SK-N-DZ (cell line): ENCODE data around the gene CCND1.

Experiments used
- DNase-seq: peaks from one replicate; pipeline ENCODE4 v3.0.0-alpha.2; 2015; ENCODE audit warnings: low spot score

Gene CCND1

DNA sequence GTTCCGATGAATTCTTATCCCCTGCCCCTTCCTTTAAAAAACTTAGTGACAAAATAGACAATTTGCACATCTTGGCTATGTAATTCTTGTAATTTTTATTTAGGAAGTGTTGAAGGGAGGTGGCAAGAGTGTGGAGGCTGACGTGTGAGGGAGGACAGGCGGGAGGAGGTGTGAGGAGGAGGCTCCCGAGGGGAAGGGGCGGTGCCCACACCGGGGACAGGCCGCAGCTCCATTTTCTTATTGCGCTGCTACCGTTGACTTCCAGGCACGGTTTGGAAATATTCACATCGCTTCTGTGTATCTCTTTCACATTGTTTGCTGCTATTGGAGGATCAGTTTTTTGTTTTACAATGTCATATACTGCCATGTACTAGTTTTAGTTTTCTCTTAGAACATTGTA lies 12.0 kb downstream of the CCND1 start:
- DNase-seq, result peak; percentile 51

DNA sequence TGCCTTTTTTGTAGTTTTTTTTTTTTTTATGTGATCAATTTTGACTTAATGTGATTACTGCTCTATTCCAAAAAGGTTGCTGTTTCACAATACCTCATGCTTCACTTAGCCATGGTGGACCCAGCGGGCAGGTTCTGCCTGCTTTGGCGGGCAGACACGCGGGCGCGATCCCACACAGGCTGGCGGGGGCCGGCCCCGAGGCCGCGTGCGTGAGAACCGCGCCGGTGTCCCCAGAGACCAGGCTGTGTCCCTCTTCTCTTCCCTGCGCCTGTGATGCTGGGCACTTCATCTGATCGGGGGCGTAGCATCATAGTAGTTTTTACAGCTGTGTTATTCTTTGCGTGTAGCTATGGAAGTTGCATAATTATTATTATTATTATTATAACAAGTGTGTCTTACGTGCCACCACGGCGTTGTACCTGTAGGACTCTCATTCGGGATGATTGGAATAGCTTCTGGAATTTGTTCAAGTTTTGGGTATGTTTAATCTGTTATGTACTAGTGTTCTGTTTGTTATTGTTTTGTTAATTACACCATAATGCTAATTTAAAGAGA lies 12.5 kb downstream of the CCND1 start:
- DNase-seq, result peak; percentile 18

- peak; percentile 20 for DNase-seq
Measured at GRCh38 chr11:69654001-69654659, 13.2 kb downstream of the CCND1 start.

GRCh38 chr11:69654660-69655478 lies 13.9 kb downstream of the CCND1 start:
- DNase-seq, result peak; percentile 73

- no peak for DNase-seq
Measured at GRCh38 chr11:69655479-69656428, 14.8 kb downstream of the CCND1 start.

GRCh38 chr11:69656536-69657455 lies 15.8 kb downstream of the CCND1 start:
- DNase-seq, result peak; percentile 15

- DNase-seq, result no peak
Measured at GRCh38 chr11:69657456-69657910, 16.5 kb downstream of the CCND1 start.

DNA sequence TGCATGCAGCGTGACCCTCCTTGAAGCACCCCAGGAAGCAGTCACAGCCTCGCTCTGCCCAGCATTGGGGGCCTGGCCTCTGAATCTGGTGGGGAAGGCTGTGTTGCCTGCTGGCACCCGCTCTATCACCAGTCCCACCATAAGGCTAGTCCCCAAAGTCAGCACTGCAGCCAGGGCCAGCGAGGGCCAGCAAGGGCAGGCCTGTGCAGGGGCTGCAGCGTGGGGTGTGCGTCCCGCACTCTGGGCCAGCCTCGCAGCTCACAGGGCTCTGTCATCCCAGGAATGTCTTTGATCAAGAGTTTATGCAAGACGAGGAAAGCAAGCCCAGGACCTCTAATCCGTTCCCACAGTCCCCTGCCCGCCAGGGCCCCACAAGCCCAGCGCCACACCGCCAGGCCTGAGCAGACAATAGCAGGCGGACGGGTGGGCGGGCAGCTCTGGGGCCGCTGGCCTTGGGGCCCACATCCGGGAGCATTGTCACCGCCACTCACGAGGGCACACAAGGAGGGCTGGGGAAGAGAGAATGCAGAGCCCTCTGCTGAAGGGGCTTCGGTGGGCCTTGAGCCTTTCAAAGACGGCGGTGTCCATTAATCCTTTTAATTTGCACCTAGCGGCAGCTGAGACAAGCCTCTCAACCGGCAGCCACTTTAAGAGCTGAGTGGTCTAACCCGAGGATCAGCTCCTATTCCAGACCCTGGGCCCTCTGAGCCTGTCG lies 17.1 kb downstream of the CCND1 start:
- peak; percentile 54 for DNase-seq

GRCh38 chr11:69658626-69659450 lies 17.9 kb downstream of the CCND1 start:
- no peak for DNase-seq

DNA sequence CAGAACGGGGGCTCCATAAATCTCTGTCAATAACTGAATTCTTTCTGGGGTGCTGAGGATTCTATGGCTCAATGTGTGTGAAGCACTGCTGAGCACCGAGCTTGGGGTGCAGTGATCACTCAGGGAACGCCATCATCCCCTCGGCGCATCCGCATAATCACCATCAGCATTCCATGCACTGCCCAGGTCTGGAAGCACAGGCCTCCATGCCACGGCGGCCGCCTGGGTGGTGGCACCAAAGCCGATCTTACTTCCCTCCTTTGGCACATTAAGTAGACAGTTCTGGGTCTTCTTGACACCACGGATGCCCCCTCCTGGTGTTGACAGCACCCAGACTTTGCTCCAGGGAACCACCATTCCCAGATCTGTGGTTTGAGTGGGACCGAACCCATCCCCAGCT lies 18.6 kb downstream of the CCND1 start:
- no peak for DNase-seq

DNA sequence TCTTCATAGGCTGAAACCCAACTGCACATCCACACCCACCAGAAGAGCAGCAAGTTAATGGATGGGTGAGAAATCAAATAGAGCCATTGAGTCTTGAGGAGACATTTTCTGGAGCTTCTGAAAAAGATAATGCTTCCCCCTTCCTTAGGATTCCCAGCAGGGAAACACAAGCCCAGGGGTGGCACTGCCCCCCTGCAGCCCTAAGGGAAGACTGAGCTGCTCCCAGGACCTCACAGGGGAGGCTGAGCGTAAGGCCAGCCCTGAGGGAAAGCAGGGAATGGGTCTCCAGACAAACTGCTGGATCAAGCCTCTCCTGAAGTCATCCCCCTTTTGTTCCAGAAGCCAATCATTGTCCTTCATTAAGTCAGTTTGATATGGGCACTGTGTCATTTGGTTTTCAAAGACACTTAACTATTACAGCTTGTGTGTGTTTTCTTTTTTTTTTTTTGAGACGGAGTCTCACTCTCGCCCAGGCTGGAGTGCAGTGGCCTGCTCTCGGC lies 19.1 kb downstream of the CCND1 start:
- DNase-seq, result no peak

DNA sequence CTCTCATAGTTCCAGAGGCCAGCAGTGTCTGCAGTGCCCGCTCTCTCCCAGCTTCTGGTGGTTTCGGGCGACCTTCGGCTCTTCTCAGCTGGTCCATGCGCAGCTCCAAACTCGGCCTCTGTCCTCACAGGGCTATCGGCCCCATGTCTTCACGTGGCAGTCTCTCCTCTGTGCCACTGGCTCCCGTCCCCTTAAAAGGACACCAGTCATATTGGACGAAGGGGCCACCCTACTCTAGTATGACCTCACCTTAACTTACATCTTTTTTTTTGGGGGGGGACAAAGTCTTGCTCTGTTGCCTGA lies 20.4 kb downstream of the CCND1 start:
- DNase-seq, result no peak

- no peak for DNase-seq
Measured at GRCh38 chr11:69662021-69662698, 21.2 kb downstream of the CCND1 start.

GRCh38 chr11:69662806-69663205 lies 21.9 kb downstream of the CCND1 start:
- no peak for DNase-seq

DNA sequence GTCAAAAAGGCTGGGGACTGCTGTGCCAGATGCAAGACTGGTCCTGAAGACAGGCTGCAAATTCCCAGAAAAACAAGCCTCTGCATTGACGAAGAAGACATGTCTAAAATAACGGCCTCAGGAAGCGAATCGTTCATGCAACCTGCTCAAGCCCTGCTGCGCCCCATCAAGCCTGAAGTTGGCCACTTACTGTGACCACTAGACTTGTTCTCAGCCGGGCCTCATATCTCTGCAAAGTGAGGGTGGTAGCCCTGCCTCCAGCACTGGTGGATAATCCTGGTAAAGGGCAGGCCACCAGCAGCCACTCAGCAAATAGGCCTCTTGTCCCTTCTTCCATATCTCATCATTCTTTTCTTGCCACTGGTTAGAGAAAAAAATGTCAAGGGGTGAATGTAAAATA lies 22.4 kb downstream of the CCND1 start:
- DNase-seq, result no peak

DNA sequence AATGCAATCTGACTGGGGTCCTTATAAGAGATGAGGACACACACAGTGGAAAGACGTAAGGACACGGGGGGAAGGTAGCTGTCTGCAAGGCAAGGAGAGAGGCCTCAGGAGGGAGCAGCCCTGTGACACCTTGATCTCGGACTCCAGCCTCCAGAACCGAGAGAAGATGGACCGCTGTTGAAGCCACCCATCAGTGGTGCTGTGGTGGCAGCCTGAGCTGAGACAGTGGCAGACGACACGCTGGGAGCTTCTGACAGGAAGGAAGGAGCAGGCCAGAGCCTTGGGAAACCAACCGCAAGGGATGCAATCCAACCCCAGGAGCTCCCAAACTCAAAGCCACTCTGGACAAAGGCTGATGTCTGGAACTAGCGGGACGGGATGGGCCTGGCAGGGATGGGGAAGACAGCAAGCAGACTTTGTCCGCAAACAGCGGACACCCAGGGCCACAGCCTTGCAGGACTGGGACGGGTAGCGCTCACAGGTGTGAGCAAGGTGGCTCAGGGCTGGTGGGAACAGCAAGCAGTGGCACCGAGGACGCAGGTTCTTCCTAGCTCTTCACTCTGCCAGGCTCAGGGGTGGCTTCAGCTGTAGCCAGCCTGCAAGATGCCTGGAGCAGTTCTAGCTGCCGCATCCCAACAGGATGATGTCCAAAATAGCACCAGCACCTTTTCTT lies 23.3 kb downstream of the CCND1 start:
- DNase-seq, result no peak

- DNase-seq, result no peak
Measured at GRCh38 chr11:69664901-69665300, 23.9 kb downstream of the CCND1 start.

DNA sequence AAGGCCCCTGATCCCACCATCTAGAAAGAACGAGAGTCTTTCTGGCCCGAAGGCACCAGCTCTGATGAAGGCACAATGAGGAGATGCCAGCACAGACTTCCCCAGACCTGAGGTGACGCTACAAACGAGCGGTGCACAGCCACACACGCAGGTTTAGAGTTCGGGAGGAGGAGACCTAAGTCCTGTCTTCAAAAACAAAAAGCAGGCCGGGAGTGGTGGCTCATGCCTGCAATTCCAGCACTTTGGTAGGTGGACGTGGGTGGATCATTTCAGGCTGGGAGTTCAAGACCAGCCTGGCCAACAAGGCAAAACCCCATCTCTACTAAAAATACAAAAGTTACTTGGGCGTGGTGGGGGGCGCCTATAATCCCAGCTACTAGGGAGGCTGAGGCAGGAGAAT lies 24.7 kb downstream of the CCND1 start:
- DNase-seq, result no peak
